ENCODE data around the gene PSEN1. TPM values are rescaled to one million over a fixed set of nuclear protein-coding genes. Genes with fewer than 3 reads are reported as not detected.
A peak's percentile ranks its signal among the peaks of the same experiment; 100 is the strongest.

PSEN1 gene
- total RNA-seq, 1 donor from 2014 or later = 58.6 TPM

- no peak for DNase-seq (ENCODE audit: low spot score)
- H3K36me3 Mint-ChIP-seq (ENCODE audit: low read depth) = no peaks in the 10 kb centered on the region
- H3K27ac Mint-ChIP-seq (ENCODE audit: unreplicated experiment) = peak overlapping the region; percentile 81
- H3K4me3 Mint-ChIP-seq (ENCODE audit: unreplicated experiment) = peak overlapping the region; percentile 75
- H3K27me3 Mint-ChIP-seq (ENCODE audit: low read depth) = peaks cover 2% of the 10 kb centered on the region
- no peaks in the 10 kb centered on the region for H3K9me3 Mint-ChIP-seq (ENCODE audit: low read depth)
- H3K4me1 Mint-ChIP-seq (ENCODE audit: low read depth) = peaks cover 65% of the 10 kb centered on the region
- TF ChIP-seq, protein P1, sequence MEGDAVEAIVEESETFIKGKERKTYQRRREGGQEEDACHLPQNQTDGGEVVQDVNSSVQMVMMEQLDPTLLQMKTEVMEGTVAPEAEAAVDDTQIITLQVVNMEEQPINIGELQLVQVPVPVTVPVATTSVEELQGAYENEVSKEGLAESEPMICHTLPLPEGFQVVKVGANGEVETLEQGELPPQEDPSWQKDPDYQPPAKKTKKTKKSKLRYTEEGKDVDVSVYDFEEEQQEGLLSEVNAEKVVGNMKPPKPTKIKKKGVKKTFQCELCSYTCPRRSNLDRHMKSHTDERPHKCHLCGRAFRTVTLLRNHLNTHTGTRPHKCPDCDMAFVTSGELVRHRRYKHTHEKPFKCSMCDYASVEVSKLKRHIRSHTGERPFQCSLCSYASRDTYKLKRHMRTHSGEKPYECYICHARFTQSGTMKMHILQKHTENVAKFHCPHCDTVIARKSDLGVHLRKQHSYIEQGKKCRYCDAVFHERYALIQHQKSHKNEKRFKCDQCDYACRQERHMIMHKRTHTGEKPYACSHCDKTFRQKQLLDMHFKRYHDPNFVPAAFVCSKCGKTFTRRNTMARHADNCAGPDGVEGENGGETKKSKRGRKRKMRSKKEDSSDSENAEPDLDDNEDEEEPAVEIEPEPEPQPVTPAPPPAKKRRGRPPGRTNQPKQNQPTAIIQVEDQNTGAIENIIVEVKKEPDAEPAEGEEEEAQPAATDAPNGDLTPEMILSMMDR (IDR thresholded peaks at IDR 0.05) = no peak
Measured at GRCh38 chr14:73237786-73238423, 101.6 kb downstream of the PSEN1 start.

DNA sequence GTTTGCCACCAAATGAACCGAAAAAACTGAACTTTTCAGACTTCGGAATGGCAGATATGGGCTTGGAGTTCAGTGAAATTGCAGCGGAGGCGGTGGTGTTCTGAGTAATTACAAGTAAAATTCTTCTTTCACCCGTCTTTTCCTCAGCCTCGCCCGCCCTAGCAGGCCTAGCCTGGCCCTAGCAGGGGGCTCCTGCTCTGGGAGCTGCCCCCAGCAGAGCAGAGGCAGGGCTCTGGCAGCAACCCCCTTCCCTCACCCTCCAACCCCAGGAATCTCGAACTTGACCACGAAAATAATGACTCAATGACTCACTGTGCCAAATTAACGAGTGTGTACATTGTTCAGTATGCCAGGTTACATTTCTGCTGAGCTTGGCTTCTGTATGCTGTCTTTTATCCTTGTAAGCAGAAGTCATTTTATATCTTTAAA, 102.1 kb downstream of the PSEN1 start:
- TF ChIP-seq, protein P1 (IDR thresholded peaks at IDR 0.05) = no peak
- Mint-ChIP-seq H3K27me3 (ENCODE audit: low read depth) (peaks cover 2% of the 10 kb centered on the region), H3K4me3 (ENCODE audit: unreplicated experiment) (peak overlapping the region; percentile 75), H3K27ac (ENCODE audit: unreplicated experiment) (peak overlapping the region; percentile 81), H3K36me3 (ENCODE audit: low read depth) (no peaks in the 10 kb centered on the region), H3K4me1 (ENCODE audit: low read depth) (peaks cover 65% of the 10 kb centered on the region), H3K9me3 (ENCODE audit: low read depth) (no peaks in the 10 kb centered on the region)
- no peak for DNase-seq (ENCODE audit: low spot score)

- no peaks in the 10 kb centered on the region for H3K9me3 Mint-ChIP-seq (ENCODE audit: low read depth)
- peaks cover 65% of the 10 kb centered on the region for H3K4me1 Mint-ChIP-seq (ENCODE audit: low read depth)
- no peaks in the 10 kb centered on the region for H3K36me3 Mint-ChIP-seq (ENCODE audit: low read depth)
- TF ChIP-seq, protein P1 (IDR thresholded peaks at IDR 0.05) = no peak
- no peaks in the 10 kb centered on the region for H3K27me3 Mint-ChIP-seq (ENCODE audit: low read depth)
- no peak for DNase-seq (ENCODE audit: low spot score)
- peak overlapping the region; percentile 75 for H3K4me3 Mint-ChIP-seq (ENCODE audit: unreplicated experiment)
- peak overlapping the region; percentile 75 for H3K27ac Mint-ChIP-seq (ENCODE audit: unreplicated experiment)
Measured at GRCh38 chr14:73238941-73239340, 102.6 kb downstream of the PSEN1 start.

DNA sequence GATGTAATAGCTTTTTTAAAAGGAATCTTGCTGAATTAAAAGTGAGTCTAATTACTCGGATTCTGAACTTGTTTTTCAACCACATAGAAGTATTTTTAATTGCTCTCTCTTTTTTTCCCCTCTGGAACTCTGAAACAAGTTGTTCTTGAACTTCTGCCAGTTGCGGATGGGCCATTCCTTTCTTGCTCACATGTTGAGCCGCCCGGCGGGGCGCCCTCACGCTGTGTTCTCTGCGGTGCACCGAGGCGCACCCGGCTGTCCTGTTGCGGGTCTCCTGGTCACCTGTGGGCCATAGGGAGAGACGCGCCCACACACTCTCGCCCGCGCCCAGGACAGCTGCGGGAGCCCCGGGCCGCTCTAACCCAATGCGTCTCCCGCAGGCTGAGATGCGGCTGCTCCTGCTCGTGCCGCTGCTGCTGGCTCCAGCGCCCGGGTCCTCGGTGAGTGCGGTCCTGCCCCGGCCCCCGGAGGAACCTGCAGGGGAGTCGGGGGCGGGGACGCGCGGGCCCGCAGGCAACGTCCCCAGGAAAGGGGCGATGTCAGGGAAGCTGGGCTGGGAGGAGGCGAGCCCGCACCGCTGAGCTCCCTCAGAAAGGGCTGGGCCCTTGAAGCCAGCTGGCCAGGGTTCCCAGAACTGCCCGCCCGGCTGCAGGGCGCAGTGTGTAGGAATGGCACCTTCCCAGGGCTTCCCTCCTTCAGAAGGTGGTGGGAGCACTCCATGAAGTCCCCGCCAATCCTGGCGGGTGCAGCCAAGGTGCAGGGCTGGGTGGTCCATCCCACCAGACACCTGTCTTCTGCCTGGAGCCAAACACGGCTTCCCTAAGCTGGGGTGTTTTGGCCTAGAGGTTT, 103.3 kb downstream of the PSEN1 start:
- peaks cover 65% of the 10 kb centered on the region for H3K4me1 Mint-ChIP-seq (ENCODE audit: low read depth)
- no peaks in the 10 kb centered on the region for H3K9me3 Mint-ChIP-seq (ENCODE audit: low read depth)
- H3K27ac Mint-ChIP-seq (ENCODE audit: unreplicated experiment) = peak overlapping the region; percentile 75
- H3K36me3 Mint-ChIP-seq (ENCODE audit: low read depth) = no peaks in the 10 kb centered on the region
- DNase-seq (ENCODE audit: low spot score) = no peak
- TF ChIP-seq, protein P1 (IDR thresholded peaks at IDR 0.05) = peak; percentile 23
- H3K27me3 Mint-ChIP-seq (ENCODE audit: low read depth) = no peaks in the 10 kb centered on the region
- peak overlapping the region; percentile 75 for H3K4me3 Mint-ChIP-seq (ENCODE audit: unreplicated experiment)

DNA sequence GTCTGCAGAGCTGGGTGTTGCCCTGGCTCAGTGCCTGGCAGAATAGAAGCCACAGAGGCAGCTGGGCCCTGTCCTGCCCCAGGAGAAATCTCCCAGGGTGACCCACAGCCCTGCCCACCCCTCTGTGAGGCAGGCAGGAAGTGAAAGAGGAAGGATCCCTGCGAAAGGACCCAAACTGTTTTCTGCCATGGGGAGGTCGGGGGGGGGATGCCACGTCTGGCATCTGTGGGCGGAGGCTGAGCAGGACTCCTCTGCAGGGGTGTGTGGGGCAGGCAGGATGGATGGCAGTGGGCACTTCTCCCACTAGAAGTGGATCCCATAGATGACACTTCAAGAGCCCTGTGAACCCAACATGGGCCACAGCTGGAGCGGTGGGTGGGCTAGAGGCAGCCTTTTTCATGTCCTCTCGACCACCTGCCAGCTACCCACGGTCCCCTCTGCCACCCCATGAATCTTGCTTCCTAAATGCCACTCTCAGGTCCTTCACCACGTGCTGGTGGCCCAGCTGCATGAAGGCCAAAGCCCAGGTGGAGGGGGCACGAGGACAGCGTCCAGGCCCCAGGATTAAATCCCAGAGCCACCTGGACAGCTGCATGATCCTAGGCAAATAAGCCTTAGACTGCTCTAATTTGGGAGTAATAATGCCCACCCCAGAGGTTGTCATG, 104.6 kb downstream of the PSEN1 start:
- no peak overlapping the region for H3K27ac Mint-ChIP-seq (ENCODE audit: unreplicated experiment)
- no peaks in the 10 kb centered on the region for H3K9me3 Mint-ChIP-seq (ENCODE audit: low read depth)
- H3K4me3 Mint-ChIP-seq (ENCODE audit: unreplicated experiment) = no peak overlapping the region
- TF ChIP-seq, protein P1 (IDR thresholded peaks at IDR 0.05) = no peak
- H3K27me3 Mint-ChIP-seq (ENCODE audit: low read depth) = no peaks in the 10 kb centered on the region
- H3K36me3 Mint-ChIP-seq (ENCODE audit: low read depth) = peaks cover 2% of the 10 kb centered on the region
- H3K4me1 Mint-ChIP-seq (ENCODE audit: low read depth) = peaks cover 53% of the 10 kb centered on the region
- no peak for DNase-seq (ENCODE audit: low spot score)
